ENCODE results near the gene PVALEF. TPM values are rescaled to one million over a fixed set of nuclear protein-coding genes. Genes with fewer than 3 reads are reported as not detected.

PVALEF gene
- total and polyA plus RNA-seq, 2 of the 8 experiments (the other 6 are each of a cell fraction or from before 2014, with no cell fraction given) = 0.03 TPM; not detected in 1

DNA sequence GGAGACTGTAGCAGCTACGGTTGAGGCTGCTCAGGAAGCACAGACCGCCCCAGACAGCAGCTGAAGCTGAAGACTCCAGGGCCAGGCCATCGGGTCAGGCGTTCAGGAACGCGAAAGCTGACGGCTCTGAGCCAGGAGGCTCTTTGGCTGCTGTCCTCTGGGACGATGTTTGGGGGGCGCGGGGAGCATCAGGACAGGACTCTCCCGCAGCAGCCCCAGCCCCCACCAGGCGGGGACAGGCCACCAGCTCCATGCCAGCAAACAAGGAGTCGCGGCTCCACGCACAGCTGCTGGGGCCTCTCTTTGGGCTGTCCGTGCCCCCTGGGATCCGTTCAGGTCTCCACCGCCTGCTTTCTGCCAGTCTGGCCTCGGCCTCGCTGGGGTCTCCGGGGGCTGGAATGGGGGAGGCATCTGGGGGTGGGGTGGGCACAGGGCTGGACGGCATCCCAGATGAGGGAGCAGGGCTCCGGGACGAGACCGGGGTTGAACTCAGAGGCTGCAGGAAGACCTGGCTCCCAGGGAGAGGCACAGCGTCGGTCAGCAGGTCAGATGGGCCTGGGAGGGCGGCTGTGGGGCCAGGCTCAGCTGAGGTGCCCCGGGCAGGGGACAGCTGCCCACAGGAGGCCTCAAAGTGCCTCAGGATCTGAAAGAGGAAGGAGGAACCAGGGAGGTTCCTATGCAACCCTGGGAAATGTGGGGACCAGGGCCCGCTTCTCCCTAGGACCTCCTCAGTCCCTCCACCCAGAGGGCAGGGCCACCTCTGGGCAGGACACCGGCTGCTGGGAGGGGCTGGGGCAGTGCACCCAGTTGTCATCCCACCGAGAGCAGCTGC is 63.7 kb downstream of the PVALEF start:
- Histone ChIP-seq H3K14ac (ENCODE audit: insufficient read length) (no peak overlapping the region), H3K27ac (ENCODE audit: low read depth, low read length) (no peak overlapping the region), H3K4me2 (ENCODE audit: insufficient read depth in 1 of 2, low read depth in 2 of 2, low read length in 2 of 2) (no peak overlapping the region), H3K18ac (ENCODE audit: extremely low read depth, low read length) (no peak overlapping the region), H3K23me2 (ENCODE audit: low read depth, low read length) (no peaks in the 10 kb centered on the region), H2BK20ac (ENCODE audit: low read length) (no peak overlapping the region), H2AFZ (ENCODE audit: low read length) (no peak overlapping the region), H3K27me3 (replicated peaks in 1 of 4; ENCODE audit: control insufficient read depth in 3 of 4, extremely low read depth in 1 of 4, insufficient read depth in 3 of 4, low read length in 3 of 4) (peaks cover 0 to 1% (median 0%) of the 10 kb centered on the region in 4 experiments; a peak in 2 of 7 replicates), H3K56ac (replicated peaks; ENCODE audit: insufficient read length, low read depth, low read length) (no peak overlapping the region), H3K4ac (replicated peaks; ENCODE audit: insufficient read length, low read depth, low read length) (no peak overlapping the region), H3K79me1 (ENCODE audit: low read depth, low read length) (no peaks in the 10 kb centered on the region; the same call in 1 of the 2 replicates), H2BK12ac (ENCODE audit: low read depth, low read length) (no peak overlapping the region), H4K20me1 (replicated peaks in 1 of 2; ENCODE audit: control insufficient read depth in 1 of 2, insufficient read depth in 2 of 2, low read length in 2 of 2) (peaks cover 0 to 8% of the 10 kb centered on the region in 2 experiments), H3K4me3 (ENCODE audit: extremely low read depth in 1 of 4, insufficient read depth in 2 of 4, low read depth in 3 of 4, low read length in 4 of 4) (no peak overlapping the region), H2BK120ac (replicated peaks; ENCODE audit: low read depth, low read length) (no peak overlapping the region), H3K4me1 (replicated peaks in 1 of 4; ENCODE audit: control insufficient read depth in 3 of 4, insufficient read depth in 4 of 4, low read length in 3 of 4) (no peaks in the 10 kb centered on the region), H3K9ac (replicated peaks in 1 of 4; ENCODE audit: extremely low read depth in 1 of 4, low read depth in 3 of 4, low read length in 3 of 4) (no peak overlapping the region), H4K8ac (ENCODE audit: extremely low read depth, insufficient read depth, low read length) (no peak overlapping the region), H3K9me3 (ENCODE audit: insufficient read depth in 2 of 2, low read depth in 1 of 2, low read length in 1 of 2) (no peaks in the 10 kb centered on the region; a peak in 1 of 4 replicates), H3K23ac (ENCODE audit: insufficient read length) (no peak overlapping the region), H4K91ac (replicated peaks; ENCODE audit: insufficient read length, low read length) (no peak overlapping the region), H2BK5ac (ENCODE audit: low read depth, low read length) (no peak overlapping the region), H3K79me2 (ENCODE audit: control insufficient read depth in 1 of 2, insufficient read depth in 2 of 2, low read length in 2 of 2) (no peaks in the 10 kb centered on the region), H4K5ac (ENCODE audit: insufficient read length, low read depth, low read length) (no peak overlapping the region), H2BK15ac (ENCODE audit: low read length) (no peak overlapping the region), H3K36me3 (ENCODE audit: control insufficient read depth in 2 of 4, insufficient read depth in 4 of 4, low read length in 3 of 4) (peaks cover 0 to 18% (median 4%) of the 10 kb centered on the region in 4 experiments; a peak in 5 of 8 replicates), H2AK5ac (ENCODE audit: low read depth, low read length) (no peak overlapping the region)
- no peak for DNase-seq (ENCODE audit: low read depth in 1 of 2, low spot score in 2 of 2)
- WGBS, 2 experiments (ENCODE audit: extremely low coverage in 1 of 2, insufficient coverage in 1 of 2, insufficient read length in 1 of 2, insufficient replicate concordance in 2 of 2, low coverage in 1 of 2, low lambda C conversion rate in 2 of 2, missing lambda C conversion rate in 1 of 2) = 92% methylated on average over 24 of the region's 32 CpGs; no CpG with 5 or more reads in 1 of the 2 experiments
- POLR2A ChIA-PET (ENCODE audit: partially characterized antibody) = interaction anchor here (0.6 to 1.7 kb wide), 4 partner anchors 10 to 480 kb away, joined by 3 read pairs; no protein-coding TSS in a partner anchor
- CTCF ChIA-PET (ENCODE audit: partially characterized antibody) = interaction anchor here (0.7 to 1.7 kb wide), 2 partner anchors 8 to 22 kb away, joined by 3 to 4 read pairs; no protein-coding TSS in a partner anchor
- FAIRE-seq = no peak
- TF ChIP-seq RBBP5 (IDR thresholded peaks at IDR 0.05; ENCODE audit: borderline replicate concordance, low read depth, low read length) (no peak), SIN3A (conservative IDR thresholded peaks at IDR 0.05 in 1 of 2, IDR thresholded peaks at IDR 0.05 in 1 of 2; ENCODE audit: low read depth in 1 of 2, low read length in 2 of 2) (no peak), CHD2 (IDR thresholded peaks at IDR 0.05; ENCODE audit: low read length) (no peak), SAP30 (IDR thresholded peaks at IDR 0.05; ENCODE audit: insufficient read depth, insufficient replicate concordance, low read length) (no peak), CTBP2 (IDR thresholded peaks at IDR 0.05; ENCODE audit: borderline replicate concordance, insufficient read depth, insufficient read length, low read length) (no peak), ASH2L (IDR thresholded peaks at IDR 0.05; ENCODE audit: low read length) (no peak), SP1 (IDR thresholded peaks at IDR 0.05; ENCODE audit: low read depth, low read length) (no peak), RXRA (IDR thresholded peaks at IDR 0.05; ENCODE audit: insufficient read depth, low read depth, low read length) (no peak), FOSL1 (IDR thresholded peaks at IDR 0.05; ENCODE audit: insufficient read depth, low read depth, low read length) (no peak)
- TF ChIP-seq, protein P1, sequence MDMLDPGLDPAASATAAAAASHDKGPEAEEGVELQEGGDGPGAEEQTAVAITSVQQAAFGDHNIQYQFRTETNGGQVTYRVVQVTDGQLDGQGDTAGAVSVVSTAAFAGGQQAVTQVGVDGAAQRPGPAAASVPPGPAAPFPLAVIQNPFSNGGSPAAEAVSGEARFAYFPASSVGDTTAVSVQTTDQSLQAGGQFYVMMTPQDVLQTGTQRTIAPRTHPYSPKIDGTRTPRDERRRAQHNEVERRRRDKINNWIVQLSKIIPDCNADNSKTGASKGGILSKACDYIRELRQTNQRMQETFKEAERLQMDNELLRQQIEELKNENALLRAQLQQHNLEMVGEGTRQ (IDR thresholded peaks at IDR 0.05; ENCODE audit: low read length) = no peak
